Measurements from ENCODE around the gene SLC12A8. TPM values are rescaled to one million over a fixed set of nuclear protein-coding genes. Genes with fewer than 3 reads are reported as not detected.

The SLC12A8 gene
- total and polyA plus RNA-seq, 2 experiments from 2014 or later: 6.9 to 15.9 TPM

GRCh38 chr3:125234831-125235230 lies 22.3 kb upstream of the SLC12A8 start:
- H3K9me2 ChIP-seq (ENCODE audit: insufficient read depth): no peaks in the 10 kb centered on the region
- no peak for DNase-seq (ENCODE audit: low spot score)
- no peak overlapping the region for H2AFZ ChIP-seq
- H4K20me1 ChIP-seq (replicated peaks; ENCODE audit: insufficient read depth): no peaks in the 10 kb centered on the region
- ATAC-seq: no peak
- no peak overlapping the region for H3K4me3 ChIP-seq
- Mint-ChIP-seq H3K9me3 (no peaks in the 10 kb centered on the region), H3K27me3 (ENCODE audit: insufficient read depth, low read depth, poor library complexity) (no peaks in the 10 kb centered on the region), H3K36me3 (ENCODE audit: low read depth) (no peaks in the 10 kb centered on the region; the same call in 2 of the 3 replicates), H3K4me3 (no peak overlapping the region), H3K27ac (no peak overlapping the region), H3K4me1 (peaks cover 12% of the 10 kb centered on the region)
- H3K36me3 ChIP-seq (ENCODE audit: insufficient read depth): no peaks in the 10 kb centered on the region
- H3K4me2 ChIP-seq: no peak overlapping the region
- 0 out of 2 replicates have a peak, but pooled peaks cover 4% of the 10 kb centered on the region for H3K79me2 ChIP-seq (replicated peaks; ENCODE audit: insufficient read depth)
- H3K27me3 ChIP-seq (ENCODE audit: insufficient read depth): no peaks in the 10 kb centered on the region
- H3K27ac ChIP-seq (ENCODE audit: low read depth): no peak overlapping the region
- H3F3A ChIP-seq (replicated peaks; ENCODE audit: low read depth): no peaks in the 10 kb centered on the region
- no peaks in the 10 kb centered on the region for H3K4me1 ChIP-seq (ENCODE audit: insufficient read depth)
- TF ChIP-seq JUNB (IDR thresholded peaks at IDR 0.05; ENCODE audit: unreplicated experiment): no peak
- TF ChIP-seq ZNF114 (CRISPR knock-in tag; IDR thresholded peaks at IDR 0.05): no peak
- TF ChIP-seq NANOG (IDR thresholded peaks at IDR 0.05; ENCODE audit: borderline replicate concordance): no peak
- no peak for TF ChIP-seq STAT1 (IDR thresholded peaks at IDR 0.05; ENCODE audit: unreplicated experiment)
- TF ChIP-seq CREB1 (CRISPR knock-in tag; IDR thresholded peaks at IDR 0.05; ENCODE audit: low read depth): no peak
- TF ChIP-seq ZNF462 (CRISPR knock-in tag; IDR thresholded peaks at IDR 0.05): no peak
- TF ChIP-seq REST (IDR thresholded peaks at IDR 0.05; ENCODE audit: unreplicated experiment): no peak
- no peak for TF ChIP-seq ZNF331 (CRISPR knock-in tag; IDR thresholded peaks at IDR 0.05; ENCODE audit: low read depth)
- no peak for TF ChIP-seq EZH2phosphoT487 (IDR thresholded peaks at IDR 0.05; ENCODE audit: unreplicated experiment)
- TF ChIP-seq POLR2AphosphoS5 (IDR thresholded peaks at IDR 0.05; ENCODE audit: low read depth): no peak
- TF ChIP-seq CTCF (conservative IDR thresholded peaks at IDR 0.05; ENCODE audit: low read depth in 2 of 2): no peak
- no peak for TF ChIP-seq ETS1 (IDR thresholded peaks at IDR 0.05)
- no peak for TF ChIP-seq EZH2 (IDR thresholded peaks at IDR 0.05; ENCODE audit: low read depth, unreplicated experiment)
